ENCODE results near the gene CACNA1D. TPM values are rescaled to one million over a fixed set of nuclear protein-coding genes. Genes with fewer than 3 reads are reported as not detected.

Gene CACNA1D
- total and polyA plus RNA-seq, 2 experiments from 2014 or later: 5.2 to 27.8 TPM

DNA sequence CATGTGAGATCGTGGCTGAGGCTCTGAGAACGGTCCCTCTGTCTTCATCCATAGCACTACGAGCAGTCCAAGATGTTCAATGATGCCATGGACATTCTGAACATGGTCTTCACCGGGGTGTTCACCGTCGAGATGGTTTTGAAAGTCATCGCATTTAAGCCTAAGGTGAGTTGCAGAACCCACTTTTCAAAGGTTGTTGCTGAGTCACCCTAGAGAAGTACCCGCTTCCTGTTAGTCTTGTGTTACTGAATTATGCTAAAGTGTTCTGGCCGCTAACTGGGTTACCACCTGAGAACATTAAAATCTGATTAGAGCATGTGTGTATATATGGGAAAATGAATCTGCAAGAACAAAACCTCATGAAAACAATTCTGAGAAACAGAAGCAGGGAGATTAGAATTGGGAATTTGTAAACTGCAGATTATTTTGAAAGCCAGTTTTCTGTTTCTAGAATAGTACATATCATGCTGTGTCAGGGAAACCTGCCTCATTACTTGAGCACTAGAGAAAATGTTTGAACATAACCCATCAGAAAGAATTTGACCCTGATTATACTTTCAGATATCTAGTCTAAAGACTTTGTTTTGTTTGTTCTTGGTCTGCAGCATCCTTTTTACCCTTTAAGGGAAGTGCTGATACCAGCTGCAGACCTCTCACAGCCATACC is 259.2 kb downstream of the CACNA1D start:
- TF ChIP-seq EZH2 (IDR thresholded peaks at IDR 0.05; ENCODE audit: borderline replicate concordance): no peak
- TF ChIP-seq, protein P1, sequence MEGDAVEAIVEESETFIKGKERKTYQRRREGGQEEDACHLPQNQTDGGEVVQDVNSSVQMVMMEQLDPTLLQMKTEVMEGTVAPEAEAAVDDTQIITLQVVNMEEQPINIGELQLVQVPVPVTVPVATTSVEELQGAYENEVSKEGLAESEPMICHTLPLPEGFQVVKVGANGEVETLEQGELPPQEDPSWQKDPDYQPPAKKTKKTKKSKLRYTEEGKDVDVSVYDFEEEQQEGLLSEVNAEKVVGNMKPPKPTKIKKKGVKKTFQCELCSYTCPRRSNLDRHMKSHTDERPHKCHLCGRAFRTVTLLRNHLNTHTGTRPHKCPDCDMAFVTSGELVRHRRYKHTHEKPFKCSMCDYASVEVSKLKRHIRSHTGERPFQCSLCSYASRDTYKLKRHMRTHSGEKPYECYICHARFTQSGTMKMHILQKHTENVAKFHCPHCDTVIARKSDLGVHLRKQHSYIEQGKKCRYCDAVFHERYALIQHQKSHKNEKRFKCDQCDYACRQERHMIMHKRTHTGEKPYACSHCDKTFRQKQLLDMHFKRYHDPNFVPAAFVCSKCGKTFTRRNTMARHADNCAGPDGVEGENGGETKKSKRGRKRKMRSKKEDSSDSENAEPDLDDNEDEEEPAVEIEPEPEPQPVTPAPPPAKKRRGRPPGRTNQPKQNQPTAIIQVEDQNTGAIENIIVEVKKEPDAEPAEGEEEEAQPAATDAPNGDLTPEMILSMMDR (IDR thresholded peaks at IDR 0.05; ENCODE audit: poor library complexity): no peak
- no peak for TF ChIP-seq EZH2phosphoT487 (IDR thresholded peaks at IDR 0.05; ENCODE audit: low read depth, severe bottlenecking, unreplicated experiment)
- Histone ChIP-seq H3K79me2 (no peaks in the 10 kb centered on the region), H3K27ac (no peak overlapping the region), H3K4me3 (no peak overlapping the region), H3K9me3 (ENCODE audit: low read depth) (no peaks in the 10 kb centered on the region), H2AFZ (no peak overlapping the region), H3K36me3 (replicated peaks; ENCODE audit: insufficient read depth, low read depth) (no peaks in the 10 kb centered on the region), H3K4me2 (no peak overlapping the region), H3K4me1 (ENCODE audit: insufficient read depth) (no peaks in the 10 kb centered on the region), H3K9me2 (replicated peaks; ENCODE audit: insufficient read depth) (no peaks in the 10 kb centered on the region), H4K20me1 (ENCODE audit: insufficient read depth, poor library complexity, severe bottlenecking) (no peaks in the 10 kb centered on the region), H3K27me3 (no peaks in the 10 kb centered on the region)
- no peak for DNase-seq (ENCODE audit: low spot score)
- WGBS (ENCODE audit: low lambda C conversion rate, missing lambda C conversion rate): 95% methylated on average over 9 of the region's 9 CpGs

DNA sequence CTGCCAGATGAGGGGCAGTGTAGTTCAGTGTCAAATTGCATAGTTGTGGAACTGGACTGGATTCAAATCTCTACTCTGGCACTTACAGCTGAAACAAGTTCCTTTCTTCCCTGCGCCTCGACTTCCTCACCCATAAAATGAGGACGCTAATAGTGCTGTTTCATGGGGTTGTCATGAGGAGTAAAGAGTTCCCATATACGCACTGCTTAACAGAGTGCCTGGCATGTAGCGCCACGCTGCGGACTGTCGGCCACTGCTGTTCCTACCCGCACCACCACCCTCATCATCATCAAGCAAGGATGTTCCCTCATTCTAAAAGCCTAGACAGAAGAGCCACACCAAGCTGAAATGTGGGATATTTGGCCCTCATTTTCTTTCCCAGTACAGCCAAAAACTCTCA is 259.9 kb downstream of the CACNA1D start:
- Histone ChIP-seq H3K9me3 (ENCODE audit: low read depth) (no peaks in the 10 kb centered on the region), H3K4me2 (no peak overlapping the region), H3K4me1 (ENCODE audit: insufficient read depth) (no peaks in the 10 kb centered on the region), H3K27ac (no peak overlapping the region), H3K9me2 (replicated peaks; ENCODE audit: insufficient read depth) (no peaks in the 10 kb centered on the region), H3K79me2 (no peaks in the 10 kb centered on the region), H2AFZ (no peak overlapping the region), H4K20me1 (ENCODE audit: insufficient read depth, poor library complexity, severe bottlenecking) (no peaks in the 10 kb centered on the region), H3K27me3 (no peaks in the 10 kb centered on the region), H3K36me3 (replicated peaks; ENCODE audit: insufficient read depth, low read depth) (no peaks in the 10 kb centered on the region), H3K4me3 (no peak overlapping the region)
- no peak for DNase-seq (ENCODE audit: low spot score)
- TF ChIP-seq EZH2 (IDR thresholded peaks at IDR 0.05; ENCODE audit: borderline replicate concordance): no peak
- no peak for TF ChIP-seq EZH2phosphoT487 (IDR thresholded peaks at IDR 0.05; ENCODE audit: low read depth, severe bottlenecking, unreplicated experiment)
- TF ChIP-seq, protein P1 (IDR thresholded peaks at IDR 0.05; ENCODE audit: poor library complexity): no peak
- WGBS (ENCODE audit: low lambda C conversion rate, missing lambda C conversion rate): 93% methylated on average over 9 of the region's 9 CpGs

GRCh38 chr3:53758846-53759245 is 264.4 kb downstream of the CACNA1D start:
- Histone ChIP-seq H3K4me2 (no peak overlapping the region), H3K9me2 (replicated peaks; ENCODE audit: insufficient read depth) (no peaks in the 10 kb centered on the region), H3K36me3 (replicated peaks; ENCODE audit: insufficient read depth, low read depth) (no peaks in the 10 kb centered on the region), H3K4me3 (no peak overlapping the region), H3K27ac (no peak overlapping the region), H3K27me3 (no peaks in the 10 kb centered on the region), H3K4me1 (ENCODE audit: insufficient read depth) (no peaks in the 10 kb centered on the region), H2AFZ (no peak overlapping the region), H3K9me3 (ENCODE audit: low read depth) (no peaks in the 10 kb centered on the region), H4K20me1 (ENCODE audit: insufficient read depth, poor library complexity, severe bottlenecking) (no peaks in the 10 kb centered on the region), H3K79me2 (no peaks in the 10 kb centered on the region)
- TF ChIP-seq, protein P1 (IDR thresholded peaks at IDR 0.05; ENCODE audit: poor library complexity): no peak
- TF ChIP-seq EZH2 (IDR thresholded peaks at IDR 0.05; ENCODE audit: borderline replicate concordance) (no peak), EZH2phosphoT487 (IDR thresholded peaks at IDR 0.05; ENCODE audit: low read depth, severe bottlenecking, unreplicated experiment) (no peak)
- no peak for DNase-seq (ENCODE audit: low spot score)
- 85% methylated on average over 3 of the region's 3 CpGs for WGBS (ENCODE audit: low lambda C conversion rate, missing lambda C conversion rate)
